GM18868 (cell line): ENCODE results near the gene CCDC200.
"Not testable (repeated sequence)": the region's sequence is repeated elsewhere in the genome, so short reads cannot be mapped to it uniquely, and the experiment has no call there.

ENCODE experiments used
- ATAC-seq: cut with Tn5 transposase; IDR thresholded peaks from one replicate; pipeline ENCODE4 v1.9.1; 2021; ENCODE audit warnings: mild to moderate bottlenecking, moderate library complexity; ENCODE audit not compliant: unreplicated experiment

CCDC200 gene

GRCh38 chr17:43228020-43228782 is at the start of gene CCDC200:
Gene CCDC200, minus strand, starts transcription at chr17:43228623. Its CDS starts 69 bp downstream, at chr17:43228554.
- not testable (repeated sequence) for ATAC-seq

- ATAC-seq: not testable (repeated sequence)
Measured at GRCh38 chr17:43272914-43273313, 44.5 kb upstream of the CCDC200 start.

GRCh38 chr17:43272483-43272882 is 44.1 kb upstream of the CCDC200 start:
- not testable (repeated sequence) for ATAC-seq

- ATAC-seq: not testable (repeated sequence)
Measured at GRCh38 chr17:43270552-43271504, 42.4 kb upstream of the CCDC200 start.

- not testable (repeated sequence) for ATAC-seq
Measured at GRCh38 chr17:43246456-43246855, 18.0 kb upstream of the CCDC200 start.

GRCh38 chr17:43240596-43241352 is 12.4 kb upstream of the CCDC200 start:
- not testable (repeated sequence) for ATAC-seq

GRCh38 chr17:43239597-43239996 is 11.2 kb upstream of the CCDC200 start:
- not testable (repeated sequence) for ATAC-seq

- not testable (repeated sequence) for ATAC-seq
Measured at GRCh38 chr17:43233877-43234276, 5.5 kb upstream of the CCDC200 start, which contains the start of gene RNU2-1. Gene RNU2-1, minus strand, starts transcription at chr17:43233977.

GRCh38 chr17:43233263-43233662 is 4.8 kb upstream of the CCDC200 start:
- not testable (repeated sequence) for ATAC-seq

GRCh38 chr17:43232021-43232699 is 3.7 kb upstream of the CCDC200 start:
- not testable (repeated sequence) for ATAC-seq

- ATAC-seq: not testable (repeated sequence)
Measured at GRCh38 chr17:43231205-43232020, 3.0 kb upstream of the CCDC200 start.

GRCh38 chr17:43226393-43226792 is 2.0 kb downstream of the CCDC200 start:
- no peak for ATAC-seq

- no peak for ATAC-seq
Measured at GRCh38 chr17:43224146-43224705, 4.2 kb downstream of the CCDC200 start.

GRCh38 chr17:43220511-43221125 is 7.8 kb downstream of the CCDC200 start:
- no peak for ATAC-seq

- no peak for ATAC-seq
Measured at GRCh38 chr17:43219746-43220380, 8.6 kb downstream of the CCDC200 start.

GRCh38 chr17:43219001-43219400 is 9.4 kb downstream of the CCDC200 start:
- ATAC-seq: no peak

- ATAC-seq: no peak
Measured at GRCh38 chr17:43217614-43218087, 10.8 kb downstream of the CCDC200 start.
